NCI-H2196 treated with DMSO at 0.1 percent for 48 hours (cell line): ENCODE results near the gene CTSZ.
"Not testable (repeated sequence)": the region's sequence is repeated elsewhere in the genome, so short reads cannot be mapped to it uniquely, and the experiment has no call there.

Experiments
- DNase-seq: peaks from one replicate; lab custom pipeline; 2025; ENCODE audit not compliant: unreplicated experiment; lab: John Stamatoyannopoulos, UW

The CTSZ gene

GRCh38 chr20:58982406-58983114 is 24.5 kb downstream of the CTSZ start:
- DNase-seq, result no peak

DNA sequence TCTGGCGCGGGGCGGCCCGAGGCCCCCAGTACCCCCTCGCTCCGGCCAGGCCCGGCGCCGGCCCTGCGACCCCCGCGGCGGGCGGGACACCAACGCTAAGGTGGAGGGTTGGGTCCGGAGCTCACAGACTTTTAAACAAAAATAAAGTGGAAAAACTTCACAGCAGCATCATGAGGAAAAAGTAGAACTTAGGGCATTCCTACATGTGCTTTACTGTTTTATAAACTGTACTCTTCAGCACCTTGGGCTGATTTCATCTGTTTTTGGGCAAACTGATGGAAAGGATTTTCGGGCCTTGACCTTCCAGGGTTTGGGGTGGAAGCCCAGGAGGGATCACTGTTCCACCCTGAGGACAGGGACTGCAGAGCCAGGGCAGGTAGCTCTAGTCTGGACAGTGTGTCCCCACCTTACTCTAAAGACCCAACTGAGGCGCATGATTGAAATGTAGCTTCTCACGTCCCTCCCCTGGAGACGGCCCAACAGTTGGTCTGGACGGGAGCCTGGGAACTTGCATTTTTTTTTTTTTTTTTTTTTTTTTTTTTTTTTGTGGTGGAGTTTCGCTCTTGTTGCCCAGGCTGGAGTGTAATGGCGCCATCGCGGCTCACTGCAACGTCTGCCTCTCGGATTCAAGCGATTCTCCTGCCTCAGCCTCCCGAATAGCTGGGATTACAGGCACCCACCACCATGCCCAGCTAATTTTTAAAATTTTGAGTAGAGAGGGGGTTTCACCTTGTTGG is 25.3 kb downstream of the CTSZ start:
- DNase-seq, result no peak

- peak; percentile 75 for DNase-seq
Observed at GRCh38 chr20:58980711-58981627, 26.1 kb downstream of the CTSZ start, which contains the start of gene NELFCD. Gene NELFCD, plus strand, starts transcription at chr20:58981256. Its CDS starts 54 bp downstream, at chr20:58981310.

- DNase-seq, result no peak
Observed at GRCh38 chr20:58978351-58979190, 28.5 kb downstream of the CTSZ start.

- no peak for DNase-seq
Observed at GRCh38 chr20:58976061-58976730, 30.9 kb downstream of the CTSZ start.

DNA sequence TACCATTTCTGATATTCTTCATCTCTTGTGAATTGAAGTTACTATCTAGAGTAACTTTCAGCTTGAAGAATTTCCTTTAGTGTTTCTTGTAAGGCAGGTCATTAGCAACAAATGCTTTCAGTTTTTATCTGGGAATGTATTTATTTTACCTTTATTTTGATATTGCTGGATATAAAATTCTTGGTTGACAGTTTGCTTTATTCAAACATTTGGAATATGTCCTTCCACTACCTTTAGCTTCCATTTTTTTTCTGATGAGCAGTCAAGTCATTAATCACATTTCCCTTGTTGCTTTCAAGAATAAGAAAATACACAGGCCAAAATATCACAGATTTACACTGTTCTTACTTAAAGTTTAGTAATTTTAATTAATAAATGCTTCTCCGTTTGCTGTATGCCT is 31.7 kb downstream of the CTSZ start:
- no peak for DNase-seq

DNA sequence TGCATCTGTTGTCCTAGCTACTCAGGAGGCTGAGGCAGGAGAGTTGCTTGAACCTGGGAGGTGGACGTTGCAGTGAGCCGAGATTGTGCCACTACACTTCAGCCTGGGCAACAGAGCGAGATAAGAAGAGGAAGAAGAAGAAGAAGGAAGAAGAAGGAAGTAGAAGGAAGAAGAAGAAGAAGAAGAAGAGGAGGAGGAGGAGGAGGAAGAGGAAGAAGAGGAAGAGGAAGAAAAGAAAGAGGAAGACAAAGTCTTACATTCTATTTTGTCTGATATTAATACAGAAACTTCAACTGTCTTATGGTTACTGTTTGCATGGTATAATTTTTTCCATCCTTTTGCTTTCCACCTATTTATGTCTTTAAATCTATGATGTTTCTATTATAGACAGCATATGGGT is 33.2 kb downstream of the CTSZ start:
- no peak for DNase-seq

- no peak for DNase-seq
Observed at GRCh38 chr20:58973179-58973578, 33.9 kb downstream of the CTSZ start.

DNA sequence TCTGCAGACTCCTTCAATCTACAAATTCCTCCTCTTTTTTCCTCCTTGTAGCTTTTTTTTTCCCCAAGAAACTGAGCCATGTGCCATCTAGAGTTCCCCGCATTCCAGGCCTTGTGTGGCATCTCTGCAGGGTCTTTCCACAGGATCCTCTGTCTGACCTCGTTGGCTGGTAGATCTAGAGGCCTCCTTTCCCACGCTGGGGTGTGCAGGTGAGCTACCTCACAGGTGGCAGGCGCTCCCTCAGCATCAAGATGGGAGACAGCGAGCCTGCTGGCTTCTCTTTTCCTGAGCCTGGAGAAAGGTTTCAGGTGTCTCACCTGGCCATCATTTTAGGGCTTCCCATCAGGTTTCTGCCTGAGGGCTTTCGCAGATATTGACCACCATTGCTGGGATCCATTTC is 35.6 kb downstream of the CTSZ start:
- no peak for DNase-seq

- DNase-seq, result no peak
Observed at GRCh38 chr20:58970146-58970545, 36.9 kb downstream of the CTSZ start.

DNA sequence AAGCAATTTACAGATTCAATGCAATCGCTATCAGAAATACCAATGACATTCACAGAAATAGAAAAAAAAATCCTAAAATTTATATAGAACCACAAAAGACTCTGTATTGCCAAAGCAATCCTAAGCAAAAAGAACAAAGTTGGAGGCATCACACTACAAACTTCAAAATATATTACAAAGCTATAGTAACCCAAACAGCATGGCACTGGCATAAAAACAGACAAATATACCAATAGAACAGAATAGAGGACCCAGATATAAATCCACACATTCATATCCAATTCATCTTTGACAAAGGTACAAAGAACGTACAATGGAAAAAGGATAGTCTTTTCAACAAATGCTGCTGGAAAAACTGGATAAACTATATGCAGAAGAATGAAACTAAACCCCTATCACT is 37.6 kb downstream of the CTSZ start:
- no peak for DNase-seq

DNA sequence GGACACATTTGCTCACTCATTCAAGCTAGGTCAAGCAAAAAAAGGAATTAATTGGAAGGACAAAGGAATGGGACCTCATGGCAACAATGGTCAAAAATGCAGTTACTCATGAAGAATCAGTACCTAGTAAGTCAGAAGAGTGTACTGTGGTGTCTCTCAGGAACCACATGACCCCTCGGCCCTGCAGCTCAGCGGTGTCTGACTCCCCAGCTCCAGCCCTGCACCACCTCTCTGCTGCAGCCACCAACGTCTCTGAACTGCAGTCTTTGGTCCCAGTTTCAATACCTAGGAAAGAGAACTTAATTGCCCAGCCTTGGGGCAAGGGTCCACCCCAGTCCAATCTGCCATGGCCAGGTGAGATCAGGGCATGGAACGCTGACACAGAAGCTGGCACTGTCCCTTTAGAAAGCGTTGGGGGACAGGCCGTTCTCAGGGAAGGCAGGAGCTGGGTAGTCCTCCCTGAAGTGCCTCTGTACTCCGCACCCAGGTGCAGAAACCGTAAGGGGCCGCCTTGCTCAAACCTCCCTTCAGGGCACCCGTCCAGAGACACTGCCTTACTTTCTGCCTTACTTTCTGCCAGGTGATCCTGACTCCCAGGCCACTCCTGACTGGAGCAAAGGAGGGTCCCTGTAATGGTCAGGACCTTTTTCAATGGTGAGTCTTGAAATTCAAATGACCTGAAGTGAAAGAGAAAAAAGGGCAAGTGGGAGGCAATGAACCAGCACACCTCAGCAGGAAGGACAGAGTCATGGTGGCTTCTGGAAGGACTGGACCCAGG is 39.2 kb downstream of the CTSZ start:
- DNase-seq, result no peak

DNA sequence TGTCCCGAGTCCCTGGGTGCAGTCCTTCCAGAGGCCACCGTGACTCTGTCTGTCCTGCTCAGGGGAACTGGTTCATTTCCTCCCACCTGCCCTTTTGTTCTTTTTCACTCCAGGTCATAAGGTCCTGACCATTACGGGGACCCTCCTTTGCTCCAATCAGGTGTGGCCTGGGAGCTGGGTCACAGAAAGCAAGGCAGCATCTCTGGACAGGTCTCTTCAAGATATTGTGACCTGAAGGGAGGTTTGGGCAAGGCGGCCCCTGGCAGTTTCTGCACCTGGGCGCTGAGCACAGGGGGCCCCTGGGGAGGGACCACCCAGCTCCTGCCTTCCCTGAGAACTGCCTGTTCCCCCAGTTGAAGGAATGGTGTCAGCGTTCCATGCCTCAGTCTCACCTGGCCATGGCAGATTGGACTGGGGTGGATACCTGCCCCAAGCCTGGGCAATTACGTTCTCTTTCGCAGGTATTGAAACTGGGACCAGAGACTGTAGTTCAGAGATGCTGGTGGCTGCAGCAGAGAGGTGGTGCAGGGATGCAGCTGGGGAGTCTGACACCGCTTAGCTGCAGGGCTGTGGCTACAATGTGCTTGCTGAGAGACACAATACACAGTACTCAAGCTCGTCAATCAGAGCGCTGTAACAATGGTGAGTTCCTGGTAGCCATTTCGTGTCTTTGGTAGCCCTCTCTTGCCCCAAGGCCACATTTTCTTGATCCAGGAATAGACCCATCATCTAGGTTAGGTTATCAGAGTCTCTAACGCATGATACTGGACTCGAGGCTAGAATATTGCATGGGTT is 41.6 kb downstream of the CTSZ start:
- DNase-seq, result no peak

GRCh38 chr20:58963922-58964321 is 43.1 kb downstream of the CTSZ start:
- DNase-seq, result not testable (repeated sequence)

DNA sequence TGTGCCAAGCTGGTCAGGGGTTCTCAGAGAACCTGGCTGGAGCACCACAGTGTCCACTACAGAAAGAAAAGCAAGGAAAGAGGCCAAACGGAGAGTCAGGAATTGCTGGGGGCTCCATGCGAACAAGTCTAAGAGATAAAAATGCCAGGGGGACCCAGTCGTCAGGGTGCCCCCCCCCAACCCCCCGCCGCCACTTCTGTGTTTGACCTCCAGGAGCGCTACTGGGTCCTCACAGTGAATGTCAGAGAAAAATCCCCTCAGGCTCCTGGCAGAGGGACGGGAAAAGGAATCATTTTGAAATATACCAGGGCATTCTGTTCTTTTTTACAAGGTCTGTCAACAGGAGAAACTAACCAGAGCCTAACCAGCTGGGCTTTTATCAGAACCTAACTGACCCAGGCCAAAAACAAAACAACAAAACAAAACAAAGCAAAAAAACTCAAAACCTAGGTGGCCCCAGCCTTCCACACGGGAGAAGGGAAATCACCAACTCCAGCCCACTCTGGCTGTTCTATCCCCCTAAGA is 43.9 kb downstream of the CTSZ start:
- no peak for DNase-seq

GRCh38 chr20:58959652-58960051 is 47.4 kb downstream of the CTSZ start:
- no peak for DNase-seq

GRCh38 chr20:58956078-58956477 is 51.0 kb downstream of the CTSZ start:
- no peak for DNase-seq

GRCh38 chr20:58953050-58953449 is 54.0 kb downstream of the CTSZ start:
- DNase-seq, result no peak
